ENCODE measurements around the gene LAMA2.

Gene LAMA2

DNA sequence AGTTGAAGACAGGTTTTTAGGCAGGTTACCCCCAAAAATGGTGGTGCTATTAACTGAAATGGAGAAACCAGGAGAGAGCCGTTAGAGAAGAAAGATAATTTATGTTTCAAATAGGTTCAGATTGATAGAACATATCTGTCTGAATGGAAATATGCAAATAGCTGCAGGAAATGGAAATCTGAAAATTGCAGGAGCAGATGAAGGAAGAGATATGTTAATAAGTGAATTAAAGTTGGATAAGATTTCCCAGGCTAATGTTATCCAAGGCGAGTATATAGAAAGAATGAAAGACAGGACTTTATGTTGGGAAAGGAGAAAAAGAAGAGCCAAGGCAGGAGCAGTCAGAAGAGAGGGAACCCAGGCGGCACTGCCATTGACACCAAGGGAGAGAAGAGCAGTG, 461.4 kb downstream of the LAMA2 start:
- in situ Hi-C loops (cut with MboI; ENCODE audit: low sequenced_read_pairs): no loop called here

GRCh38 chr6:129345890-129346289, 463.0 kb downstream of the LAMA2 start:
- in situ Hi-C loops (cut with MboI; ENCODE audit: low sequenced_read_pairs): no loop called here

DNA sequence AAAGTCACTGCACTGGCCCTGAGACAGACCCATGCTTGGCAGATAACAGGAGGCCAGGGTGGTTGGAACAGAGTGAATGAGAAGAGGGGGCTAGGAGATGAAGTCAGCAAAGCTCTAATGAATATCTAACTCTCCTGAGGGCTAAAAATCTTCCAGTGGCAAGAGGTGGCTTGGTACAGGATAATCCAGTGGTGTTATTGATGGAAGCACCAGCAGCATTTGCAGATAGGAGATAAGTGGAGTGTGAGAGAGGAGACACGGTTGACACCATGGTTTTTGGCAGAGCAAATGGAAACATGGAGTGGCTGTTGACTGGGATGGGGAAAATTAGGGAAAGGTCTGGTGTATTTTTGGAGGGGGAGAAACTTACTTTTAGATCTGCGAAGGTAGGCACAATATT, 464.0 kb downstream of the LAMA2 start:
- in situ Hi-C loops (cut with MboI; ENCODE audit: low sequenced_read_pairs): no loop called here

GRCh38 chr6:129350278-129350677, 467.3 kb downstream of the LAMA2 start:
- in situ Hi-C loops (cut with MboI; ENCODE audit: low sequenced_read_pairs): no loop called here

- in situ Hi-C loops (cut with MboI; ENCODE audit: low sequenced_read_pairs): no loop called here
Observed at GRCh38 chr6:129351807-129352206, 468.9 kb downstream of the LAMA2 start.

GRCh38 chr6:129353067-129353466, 470.1 kb downstream of the LAMA2 start:
- in situ Hi-C loops (cut with MboI; ENCODE audit: low sequenced_read_pairs): no loop called here

GRCh38 chr6:129356129-129356528, 473.2 kb downstream of the LAMA2 start:
- in situ Hi-C loops (cut with MboI; ENCODE audit: low sequenced_read_pairs): no loop called here

GRCh38 chr6:129359811-129360681, 477.1 kb downstream of the LAMA2 start:
- in situ Hi-C loops (cut with MboI; ENCODE audit: low sequenced_read_pairs): no loop called here

- in situ Hi-C loops (cut with MboI; ENCODE audit: low sequenced_read_pairs): no loop called here
Observed at GRCh38 chr6:129360682-129360955, 477.7 kb downstream of the LAMA2 start.

DNA sequence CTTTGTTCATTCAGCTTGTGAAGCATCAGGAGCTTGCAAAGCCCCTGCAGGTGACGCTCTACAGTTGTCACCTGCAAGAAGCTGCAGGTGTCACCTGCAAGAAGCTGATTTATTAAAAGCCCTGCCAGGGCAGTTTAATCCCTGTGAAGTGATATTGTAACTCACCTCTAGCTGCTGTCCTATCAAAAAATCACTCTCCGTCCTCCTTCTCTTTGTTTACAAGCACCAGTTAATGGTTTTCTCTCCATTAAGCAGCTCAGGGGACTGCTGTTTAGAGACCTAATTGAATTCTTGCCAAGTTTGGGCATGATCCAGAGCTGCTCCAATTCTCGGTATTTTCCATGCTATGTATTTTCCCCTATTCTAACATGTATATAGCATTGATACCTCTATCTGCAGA, 481.1 kb downstream of the LAMA2 start:
- in situ Hi-C loops (cut with MboI; ENCODE audit: low sequenced_read_pairs): no loop called here

DNA sequence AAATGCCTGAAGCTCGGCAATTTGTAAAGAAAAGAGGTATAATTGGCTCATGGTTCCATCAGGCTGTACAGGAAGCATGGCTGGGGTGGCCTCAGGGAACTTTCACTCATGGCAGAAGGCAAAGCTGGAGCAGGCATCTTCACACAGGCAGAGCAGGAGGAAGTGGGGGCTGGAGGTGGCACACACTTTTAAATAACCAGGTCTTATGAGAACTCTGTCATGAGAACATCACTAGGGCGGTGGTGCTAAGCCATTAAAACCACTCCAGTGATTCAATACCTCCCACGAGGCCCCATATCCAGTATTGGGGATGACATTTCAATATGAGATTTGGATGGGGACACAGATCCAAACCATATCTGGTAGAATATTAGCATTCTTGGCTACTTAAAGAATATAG, 481.8 kb downstream of the LAMA2 start:
- in situ Hi-C loops (cut with MboI; ENCODE audit: low sequenced_read_pairs): no loop called here

DNA sequence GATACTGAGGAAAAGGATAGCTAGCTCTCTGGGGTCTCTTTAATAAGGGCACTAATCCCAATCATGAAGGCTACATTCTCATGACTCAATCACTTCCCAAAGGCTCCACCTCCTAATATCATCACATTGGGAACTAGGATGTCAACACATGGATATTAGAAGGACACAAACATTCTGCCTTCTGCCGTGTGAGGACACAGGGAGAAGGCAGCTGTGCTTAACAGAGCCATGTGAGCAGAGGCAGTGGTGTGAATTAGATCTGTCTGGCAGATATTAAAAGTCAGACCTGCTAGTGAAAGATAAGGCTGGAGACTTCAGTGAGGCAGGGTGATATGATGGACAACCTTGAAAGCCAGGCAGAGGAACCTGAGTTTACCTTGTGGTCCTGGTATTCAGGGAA, 485.1 kb downstream of the LAMA2 start:
- in situ Hi-C loops (cut with MboI; ENCODE audit: low sequenced_read_pairs): no loop called here

DNA sequence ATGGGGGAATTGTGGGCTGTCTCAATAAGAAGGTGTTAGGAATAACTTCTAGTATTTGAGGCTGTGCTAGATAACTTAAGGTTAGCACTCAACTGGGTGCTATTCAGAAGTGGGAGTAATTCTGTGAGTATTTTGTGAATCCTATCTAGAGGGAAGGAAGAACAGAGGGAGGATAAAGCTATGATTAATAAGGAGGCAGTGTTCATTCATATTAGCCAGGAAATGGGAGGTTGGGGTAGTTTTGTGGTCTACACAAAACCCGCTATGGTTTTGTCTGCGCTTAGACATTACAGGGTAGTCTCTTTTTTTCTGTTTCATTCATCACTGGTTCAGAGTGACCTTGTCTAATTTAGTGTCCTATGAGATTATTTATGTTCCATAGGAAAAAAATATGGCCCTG, 486.0 kb downstream of the LAMA2 start:
- in situ Hi-C loops (cut with MboI; ENCODE audit: low sequenced_read_pairs): no loop called here

GRCh38 chr6:129369737-129370136, 486.8 kb downstream of the LAMA2 start:
- in situ Hi-C loops (cut with MboI; ENCODE audit: low sequenced_read_pairs): no loop called here

- in situ Hi-C loops (cut with MboI; ENCODE audit: low sequenced_read_pairs): no loop called here
Observed at GRCh38 chr6:129370268-129370916, 487.5 kb downstream of the LAMA2 start.

DNA sequence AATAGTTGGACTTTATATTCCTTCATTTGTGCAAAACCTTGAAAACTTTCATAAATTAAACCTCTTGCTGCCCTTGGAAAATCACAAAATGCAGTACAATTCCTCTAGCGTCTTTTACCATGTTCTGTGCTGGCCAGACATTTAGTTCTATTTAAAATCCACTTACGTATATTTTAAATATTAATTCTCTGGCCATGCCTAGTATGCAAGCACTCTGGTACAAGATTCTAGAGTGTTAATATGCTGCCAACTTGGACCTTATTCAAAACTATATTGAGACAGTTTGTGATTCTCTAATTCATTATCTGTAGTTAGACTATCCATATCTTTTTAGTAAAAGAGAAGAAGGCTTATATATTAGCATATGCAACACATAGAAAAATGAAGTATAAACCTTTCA, 498.9 kb downstream of the LAMA2 start:
- in situ Hi-C loops (cut with MboI; ENCODE audit: low sequenced_read_pairs): no loop called here

DNA sequence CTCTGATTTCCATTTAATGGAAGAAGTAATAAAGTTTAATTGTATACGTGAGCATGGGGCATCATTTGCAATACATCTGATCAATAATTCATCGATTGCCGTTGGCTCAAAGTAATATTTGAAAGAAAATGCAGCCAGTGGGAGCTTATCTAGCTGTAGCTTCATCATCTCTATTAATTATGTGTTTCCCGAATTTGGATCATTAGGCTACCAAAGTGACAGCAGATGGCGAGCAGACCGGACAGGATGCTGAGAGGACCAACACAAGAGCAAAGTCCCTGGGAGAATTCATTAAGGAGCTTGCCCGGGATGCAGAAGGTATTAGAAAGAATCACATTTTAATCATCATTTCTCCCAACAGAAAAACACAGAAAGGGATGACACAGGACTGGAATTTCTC, 500.0 kb downstream of the LAMA2 start:
- in situ Hi-C loops (cut with MboI; ENCODE audit: low sequenced_read_pairs): no loop called here

- in situ Hi-C loops (cut with MboI; ENCODE audit: low sequenced_read_pairs): no loop called here
Observed at GRCh38 chr6:129385117-129385516, 502.2 kb downstream of the LAMA2 start.

DNA sequence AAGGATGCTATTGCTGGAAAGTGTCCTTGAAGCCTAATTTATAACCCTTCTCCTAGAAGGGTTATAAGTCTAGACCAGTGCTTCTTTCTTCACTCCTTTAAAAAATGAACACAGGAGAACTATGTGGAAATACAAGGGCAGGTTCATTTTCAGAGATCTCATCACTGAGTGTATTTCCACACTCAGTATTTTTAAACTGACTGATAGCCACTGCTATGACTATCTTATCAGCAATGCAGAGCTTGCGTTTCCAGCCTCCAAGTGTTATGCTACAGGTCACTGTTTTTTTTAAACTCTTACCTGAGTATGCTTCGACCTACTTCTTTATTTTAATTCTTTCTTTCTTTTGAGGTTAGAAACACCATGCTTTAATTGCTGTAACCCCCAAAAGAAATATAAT, 508.0 kb downstream of the LAMA2 start:
- in situ Hi-C loops (cut with MboI; ENCODE audit: low sequenced_read_pairs): no loop called here

GRCh38 chr6:129393654-129394053, 510.7 kb downstream of the LAMA2 start:
- in situ Hi-C loops (cut with MboI; ENCODE audit: low sequenced_read_pairs): no loop called here

DNA sequence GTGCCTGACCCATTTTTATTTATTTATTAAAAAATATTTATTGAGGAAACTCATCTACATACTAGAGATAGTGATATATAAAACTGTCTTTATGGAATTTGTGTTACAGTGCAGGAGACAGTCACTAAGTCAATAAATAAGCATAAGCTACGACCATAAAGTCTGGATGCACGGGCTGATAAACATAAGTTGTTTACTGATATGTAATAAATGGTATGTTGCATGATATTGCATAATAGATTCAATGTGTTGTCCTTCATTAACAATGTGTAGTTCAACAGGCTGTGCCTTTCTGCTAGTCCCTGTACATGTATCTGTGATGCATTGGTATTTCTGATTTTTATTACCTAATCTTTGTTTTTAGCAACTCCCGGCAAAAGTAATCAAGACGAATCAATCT, 515.8 kb downstream of the LAMA2 start:
- in situ Hi-C loops (cut with MboI; ENCODE audit: low sequenced_read_pairs): no loop called here

GRCh38 chr6:129402244-129402643, 519.3 kb downstream of the LAMA2 start:
- in situ Hi-C loops (cut with MboI; ENCODE audit: low sequenced_read_pairs): no loop called here

GRCh38 chr6:129411092-129411491, 528.2 kb downstream of the LAMA2 start:
- in situ Hi-C loops (cut with MboI; ENCODE audit: low sequenced_read_pairs): no loop called here

Measured in HL-60/S4 treated with phorbol 12-myristate 13-acetate at 8.2 ng/mL for 4 days and 3 days (cell line).